ENCODE measurements around the gene EML2. TPM values are rescaled to one million over a fixed set of nuclear protein-coding genes. Genes with fewer than 3 reads are reported as not detected.

Gene EML2
- total and polyA plus RNA-seq, 2 experiments from 2014 or later: 13.9 to 17.0 TPM

GRCh38 chr19:45577111-45577905, 61.9 kb downstream of the EML2 start:
- TF ChIP-seq EZH2phosphoT487 (IDR thresholded peaks at IDR 0.05; ENCODE audit: low read depth, severe bottlenecking, unreplicated experiment): no peak
- TF ChIP-seq EZH2 (IDR thresholded peaks at IDR 0.05; ENCODE audit: borderline replicate concordance): no peak
- no peak for TF ChIP-seq CTCF (IDR thresholded peaks at IDR 0.05; ENCODE audit: poor library complexity)
- H4K20me1 ChIP-seq (ENCODE audit: insufficient read depth, poor library complexity, severe bottlenecking): no peaks in the 10 kb centered on the region
- peaks cover 65% of the 10 kb centered on the region for H3K79me2 ChIP-seq
- H3K4me1 ChIP-seq (ENCODE audit: insufficient read depth): peaks cover 19% of the 10 kb centered on the region
- 14% methylated on average over 11 of the region's 11 CpGs for WGBS (ENCODE audit: low lambda C conversion rate, missing lambda C conversion rate)
- no peaks in the 10 kb centered on the region for H3K36me3 ChIP-seq (replicated peaks; ENCODE audit: insufficient read depth, low read depth)
- no peaks in the 10 kb centered on the region for H3K9me3 ChIP-seq (ENCODE audit: low read depth)
- peak overlapping the region; percentile 49 for H3K27ac ChIP-seq
- peak; percentile 86 for DNase-seq (ENCODE audit: low spot score)
- no peaks in the 10 kb centered on the region for H3K9me2 ChIP-seq (replicated peaks; ENCODE audit: insufficient read depth)
- H3K4me2 ChIP-seq: peak overlapping the region; percentile 18
- no peak overlapping the region for H2AFZ ChIP-seq
- H3K4me3 ChIP-seq: no peak overlapping the region
- no peaks in the 10 kb centered on the region for H3K27me3 ChIP-seq

GRCh38 chr19:45576682-45577081, 62.5 kb downstream of the EML2 start:
- Histone ChIP-seq H3K4me3 (no peak overlapping the region), H4K20me1 (ENCODE audit: insufficient read depth, poor library complexity, severe bottlenecking) (no peaks in the 10 kb centered on the region), H3K4me2 (peak overlapping the region; percentile 11), H3K4me1 (ENCODE audit: insufficient read depth) (peaks cover 19% of the 10 kb centered on the region), H3K9me2 (replicated peaks; ENCODE audit: insufficient read depth) (no peaks in the 10 kb centered on the region), H3K36me3 (replicated peaks; ENCODE audit: insufficient read depth, low read depth) (no peaks in the 10 kb centered on the region), H3K9me3 (ENCODE audit: low read depth) (no peaks in the 10 kb centered on the region), H3K27ac (peak overlapping the region; percentile 49), H3K79me2 (peaks cover 62% of the 10 kb centered on the region), H2AFZ (no peak overlapping the region), H3K27me3 (no peaks in the 10 kb centered on the region)
- TF ChIP-seq EZH2phosphoT487 (IDR thresholded peaks at IDR 0.05; ENCODE audit: low read depth, severe bottlenecking, unreplicated experiment) (no peak), EZH2 (IDR thresholded peaks at IDR 0.05; ENCODE audit: borderline replicate concordance) (no peak), CTCF (IDR thresholded peaks at IDR 0.05; ENCODE audit: poor library complexity) (no peak)
- WGBS (ENCODE audit: low lambda C conversion rate, missing lambda C conversion rate): 29% methylated on average over 3 of the region's 3 CpGs
- DNase-seq (ENCODE audit: low spot score): no peak

- no peaks in the 10 kb centered on the region for H3K9me2 ChIP-seq (replicated peaks; ENCODE audit: insufficient read depth)
- no peak overlapping the region for H3K4me3 ChIP-seq
- H3K27ac ChIP-seq: no peak overlapping the region
- H3K36me3 ChIP-seq (replicated peaks; ENCODE audit: insufficient read depth, low read depth): no peaks in the 10 kb centered on the region
- H3K4me2 ChIP-seq: no peak overlapping the region
- no peak for DNase-seq (ENCODE audit: low spot score)
- no peaks in the 10 kb centered on the region for H3K9me3 ChIP-seq (ENCODE audit: low read depth)
- no peaks in the 10 kb centered on the region for H3K27me3 ChIP-seq
- 97% methylated on average over 5 of the region's 5 CpGs for WGBS (ENCODE audit: low lambda C conversion rate, missing lambda C conversion rate)
- TF ChIP-seq CTCF (IDR thresholded peaks at IDR 0.05; ENCODE audit: poor library complexity) (no peak), EZH2 (IDR thresholded peaks at IDR 0.05; ENCODE audit: borderline replicate concordance) (no peak), EZH2phosphoT487 (IDR thresholded peaks at IDR 0.05; ENCODE audit: low read depth, severe bottlenecking, unreplicated experiment) (no peak)
- H3K79me2 ChIP-seq: peaks cover 53% of the 10 kb centered on the region
- no peaks in the 10 kb centered on the region for H4K20me1 ChIP-seq (ENCODE audit: insufficient read depth, poor library complexity, severe bottlenecking)
- H2AFZ ChIP-seq: no peak overlapping the region
- peaks cover 19% of the 10 kb centered on the region for H3K4me1 ChIP-seq (ENCODE audit: insufficient read depth)
Measured at GRCh38 chr19:45575216-45575615, 64.0 kb downstream of the EML2 start.

Measured in hepatocyte (in vitro differentiated cells).